ENCODE data around the gene CLEC16A.

The CLEC16A gene

DNA sequence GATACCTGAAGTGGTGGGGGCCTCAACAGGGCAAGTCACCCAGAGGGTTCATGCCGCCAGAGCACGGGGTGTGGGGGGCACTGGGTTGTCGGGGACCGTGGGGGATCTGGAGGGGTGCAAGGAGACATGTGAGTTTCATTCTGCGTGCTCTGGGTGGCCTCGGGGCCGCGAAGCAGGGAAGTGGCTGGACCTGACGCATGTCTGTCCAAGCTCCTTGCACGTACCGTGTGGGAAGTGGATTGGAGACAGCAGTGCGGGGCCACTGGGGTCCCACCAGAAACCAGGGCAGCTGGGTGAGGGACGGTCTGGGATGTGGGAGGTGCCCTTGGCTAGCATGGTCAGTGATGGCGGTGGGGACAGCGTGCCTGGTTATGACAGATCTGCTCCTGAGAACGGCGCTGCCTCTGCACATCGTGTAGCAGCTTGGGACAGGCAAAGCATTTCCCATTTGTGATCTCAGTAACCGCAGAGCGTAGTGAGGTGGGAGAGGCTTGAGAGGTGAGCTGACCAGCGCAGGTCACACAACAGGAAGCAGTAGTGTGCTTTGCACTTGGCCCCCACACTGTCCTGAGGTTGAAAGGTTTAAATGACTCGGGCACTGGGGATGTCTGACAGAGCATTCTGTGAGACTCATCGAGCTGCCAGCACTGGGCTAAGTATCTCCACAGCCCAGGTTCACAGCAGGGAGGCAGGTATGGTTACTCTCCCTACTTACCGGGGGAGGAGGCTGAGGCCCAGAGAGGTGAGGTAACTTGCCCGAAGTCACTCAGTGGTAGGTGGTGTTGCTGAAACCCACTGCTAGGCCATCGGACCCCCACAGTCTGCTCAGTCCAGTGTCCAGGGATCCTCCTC is 197.3 kb downstream of the CLEC16A start:
- no peak for DNase-seq (ENCODE audit: low spot score)

DNA sequence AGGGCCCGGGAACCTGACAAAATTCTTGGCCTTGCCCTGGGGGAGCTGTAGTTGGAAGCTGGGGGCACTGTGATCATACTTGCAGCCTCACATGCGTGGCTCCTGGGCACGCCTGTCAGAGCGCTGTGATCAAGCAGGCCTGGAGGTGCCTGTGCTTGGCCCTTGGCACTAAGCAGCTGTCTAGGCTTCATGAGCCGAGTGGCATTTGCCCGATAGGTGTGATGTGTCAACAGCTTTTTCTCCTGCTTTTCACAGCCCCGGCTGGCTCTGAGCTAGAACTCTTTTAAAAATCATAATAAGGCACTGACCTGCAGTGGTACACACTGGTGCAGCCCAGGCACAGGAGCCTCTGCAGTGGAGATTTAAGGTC is 197.9 kb downstream of the CLEC16A start:
- no peak for DNase-seq (ENCODE audit: low spot score)

DNA sequence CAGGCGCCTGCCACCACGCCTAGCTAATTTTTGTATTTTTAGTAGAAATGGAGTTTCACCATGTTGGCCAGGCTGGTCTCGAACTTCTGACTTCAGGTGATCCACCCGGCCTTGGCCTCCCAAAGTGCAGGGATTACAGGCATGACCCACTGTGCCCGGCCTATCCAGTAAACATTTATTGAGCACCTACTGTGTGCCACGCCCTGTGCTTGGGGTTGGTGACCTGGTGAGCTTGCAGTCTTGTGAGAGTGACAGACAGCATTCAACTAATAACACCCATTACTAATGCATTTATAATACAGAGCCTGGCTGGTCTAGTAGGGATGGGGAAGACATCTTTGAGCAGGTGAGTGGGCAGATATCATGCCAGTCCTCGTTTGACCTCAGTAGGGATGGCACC is 198.6 kb downstream of the CLEC16A start:
- no peak for DNase-seq (ENCODE audit: low spot score)

DNA sequence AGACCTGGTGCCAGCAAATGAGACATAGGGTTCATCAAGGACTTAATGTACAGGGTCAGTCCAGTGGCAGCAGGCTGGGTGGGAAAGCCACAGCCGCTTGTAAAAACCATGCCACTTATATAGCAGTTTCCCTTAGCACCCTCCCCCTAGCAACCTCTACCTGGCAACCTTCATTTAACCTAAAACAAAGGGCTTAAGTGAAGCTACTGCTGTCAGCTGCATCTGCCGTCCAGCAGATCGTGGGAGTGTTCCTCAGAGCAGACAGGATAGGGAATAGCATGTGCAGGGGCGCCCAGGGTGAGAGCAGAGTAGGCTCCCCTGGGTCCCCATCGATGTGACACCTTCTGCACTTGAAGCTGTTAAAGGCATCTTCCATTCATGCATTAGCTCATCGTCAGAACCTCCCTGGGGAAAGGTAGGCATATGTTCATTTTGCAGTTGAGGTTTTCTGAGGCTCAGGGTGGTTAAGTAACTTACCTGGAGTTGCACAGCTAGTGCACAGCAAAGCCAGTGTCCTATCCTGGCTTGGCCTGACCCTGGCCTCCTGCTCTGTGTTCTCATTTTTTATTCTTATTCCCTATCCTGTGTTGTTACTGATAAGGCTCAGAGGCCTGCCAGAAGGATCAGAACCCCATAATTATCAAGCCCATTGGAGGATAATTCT is 199.1 kb downstream of the CLEC16A start:
- no peak for DNase-seq (ENCODE audit: low spot score)

DNA sequence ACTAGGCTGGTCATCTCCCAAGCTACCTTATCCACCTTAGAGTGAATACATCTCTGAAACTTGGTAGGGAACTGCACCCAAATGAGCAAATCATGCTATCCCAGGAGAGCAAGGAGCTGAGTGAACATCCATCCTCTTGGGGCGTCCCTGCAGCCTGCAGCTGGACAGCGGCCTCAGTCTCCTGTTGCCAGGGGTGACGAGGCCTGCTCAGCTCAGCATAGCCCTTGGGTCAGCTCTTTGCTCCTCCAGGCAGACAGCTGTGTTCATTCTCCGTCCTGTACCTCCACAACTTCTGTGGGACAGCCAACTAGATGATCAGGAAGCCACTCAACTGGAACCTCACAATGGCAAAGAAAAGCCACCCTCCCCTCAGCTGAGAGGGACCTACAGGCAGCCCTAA is 199.8 kb downstream of the CLEC16A start:
- no peak for DNase-seq (ENCODE audit: low spot score)

DNA sequence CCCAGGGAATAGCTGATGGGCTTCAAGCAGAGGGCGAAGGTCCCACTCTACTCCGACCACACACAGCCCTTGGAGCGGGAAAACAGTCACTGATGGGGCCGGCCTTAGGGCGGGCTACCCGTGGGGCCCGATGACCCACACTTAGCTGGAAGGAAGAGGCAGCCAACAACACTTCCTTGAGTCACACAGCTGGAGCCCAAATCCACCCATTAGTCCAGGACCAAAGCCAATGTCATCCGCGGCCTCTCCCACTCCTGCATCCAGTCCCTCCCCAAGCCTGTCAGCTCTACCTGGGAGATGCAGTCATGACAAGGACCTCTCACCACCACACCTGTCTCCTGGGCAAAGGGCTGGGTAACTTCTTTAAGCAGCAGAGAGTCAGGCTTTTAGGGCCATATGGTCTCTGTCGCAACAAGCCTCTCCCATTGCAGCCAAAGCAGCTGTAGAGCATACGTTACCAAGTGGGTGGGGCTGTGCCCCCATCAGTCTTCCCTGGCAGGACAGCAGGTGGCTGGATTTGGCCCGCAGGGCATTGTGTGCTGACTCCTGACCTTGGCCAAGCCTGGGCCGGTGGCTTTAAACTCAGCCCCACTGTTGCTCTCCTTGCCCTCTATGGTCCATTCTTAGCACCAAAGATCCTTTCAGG is 200.9 kb downstream of the CLEC16A start:
- DNase-seq (ENCODE audit: low spot score): no peak

DNA sequence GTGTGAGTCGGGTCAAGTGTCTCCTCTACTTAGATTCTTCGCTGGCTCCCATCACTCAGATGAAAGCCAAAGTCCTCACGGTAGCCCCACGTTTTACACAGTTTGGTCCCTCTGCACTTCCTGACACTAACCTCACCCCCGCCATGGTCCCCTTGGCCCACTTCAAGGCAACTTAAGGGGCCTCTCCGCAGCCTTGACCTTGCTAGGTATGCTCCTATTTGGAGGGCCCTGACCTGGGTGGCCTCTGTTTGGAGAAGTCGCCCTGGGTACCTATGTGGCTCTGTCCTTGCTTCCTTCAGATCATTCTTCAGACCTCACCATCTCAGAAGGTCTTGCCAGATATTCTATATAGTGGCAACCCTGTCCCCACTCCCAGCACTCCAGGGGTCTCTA is 201.5 kb downstream of the CLEC16A start:
- DNase-seq (ENCODE audit: low spot score): no peak

DNA sequence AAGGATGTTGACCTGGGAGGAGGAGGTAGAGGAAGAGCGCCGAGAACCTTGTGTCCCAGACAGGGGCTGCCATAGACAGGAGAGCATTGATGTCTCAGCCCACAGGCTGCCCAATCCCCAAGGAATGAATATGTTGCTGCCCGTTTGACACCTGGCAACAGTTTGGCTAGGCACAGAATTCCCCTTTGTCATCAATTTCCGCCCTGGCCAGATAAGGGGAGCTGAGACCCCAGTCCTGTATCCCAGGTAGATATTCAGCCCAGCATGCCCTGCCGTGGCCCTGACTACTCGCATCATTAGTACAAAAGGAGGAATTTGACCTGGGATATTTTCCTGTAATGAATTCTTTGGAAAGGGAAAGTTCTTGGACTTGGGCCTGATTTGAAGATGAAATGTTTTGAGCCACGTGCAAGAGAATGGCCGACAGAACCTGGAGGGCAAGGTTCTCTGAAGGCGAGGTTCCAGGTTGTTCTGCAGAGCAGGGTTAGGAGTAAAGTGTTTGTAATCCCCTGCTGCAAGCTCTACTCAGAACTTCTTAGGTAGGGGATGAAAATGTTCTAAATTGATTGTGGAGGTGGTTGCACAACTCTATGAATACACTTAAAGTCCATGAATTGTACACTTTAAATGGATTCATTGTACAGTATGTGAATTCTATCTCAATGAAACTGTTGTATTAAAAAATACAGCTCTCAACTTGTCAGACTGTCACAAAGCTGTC is 202.8 kb downstream of the CLEC16A start:
- no peak for DNase-seq (ENCODE audit: low spot score)

DNA sequence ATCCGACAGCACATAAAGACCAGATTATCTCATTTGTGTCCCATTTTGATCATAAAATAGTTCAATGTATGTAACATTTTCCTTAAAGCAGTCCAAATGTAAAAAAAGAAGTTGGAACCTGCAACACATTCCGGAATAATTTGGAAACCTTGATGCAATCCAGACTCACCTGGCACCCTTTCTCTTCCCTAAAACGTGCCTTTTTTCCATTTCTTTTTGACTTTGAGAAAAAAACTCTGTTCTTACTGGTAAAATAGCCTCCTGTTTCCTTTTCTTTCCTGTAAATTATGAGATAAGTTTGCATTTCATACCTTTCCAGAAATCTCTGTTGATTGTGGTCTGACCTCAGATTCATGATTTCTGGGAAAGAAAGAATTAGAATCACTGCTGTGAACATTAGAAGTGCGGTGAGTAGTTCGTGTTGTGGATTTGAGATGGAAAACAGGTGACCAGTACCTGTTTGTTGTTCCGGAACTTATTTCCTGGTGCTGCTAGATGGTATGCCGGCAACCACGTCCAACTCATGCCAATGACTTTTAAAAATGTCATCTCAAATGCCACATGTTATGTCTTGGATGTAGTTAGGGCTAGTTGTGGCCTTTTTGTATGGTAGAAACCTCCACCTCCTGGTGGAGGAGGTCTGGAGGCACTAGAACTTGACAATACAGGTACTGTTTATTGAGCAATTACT is 203.5 kb downstream of the CLEC16A start:
- no peak for DNase-seq (ENCODE audit: low spot score)

DNA sequence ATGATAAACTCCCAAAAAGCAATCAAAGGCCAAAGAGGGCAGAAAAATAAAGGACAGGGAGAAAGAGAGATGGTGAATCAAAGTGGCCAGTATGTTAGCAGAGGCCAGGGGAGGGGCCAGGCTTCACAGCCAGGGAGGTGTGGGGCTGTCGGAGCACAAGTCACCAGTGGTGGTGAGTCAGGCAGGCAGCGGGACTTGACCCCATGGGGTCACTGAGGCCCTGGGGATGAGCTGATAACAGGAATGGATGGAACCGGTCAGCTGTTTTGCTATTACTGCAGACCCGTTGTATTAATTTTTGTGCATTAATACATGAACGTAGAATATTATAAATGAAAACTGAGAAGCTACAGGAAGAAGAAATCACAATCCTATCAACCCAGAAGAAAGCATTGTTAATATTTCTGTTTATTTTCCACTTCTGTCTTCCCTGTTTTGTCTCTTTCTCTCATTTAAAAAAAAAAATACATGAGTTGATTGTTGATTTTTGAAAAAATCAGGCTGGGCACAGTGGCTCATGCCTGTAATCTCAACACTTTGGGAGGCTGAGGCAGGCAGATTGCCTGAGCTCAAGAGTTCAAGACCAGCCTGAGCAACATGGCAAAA is 204.8 kb downstream of the CLEC16A start:
- DNase-seq (ENCODE audit: low spot score): no peak

DNA sequence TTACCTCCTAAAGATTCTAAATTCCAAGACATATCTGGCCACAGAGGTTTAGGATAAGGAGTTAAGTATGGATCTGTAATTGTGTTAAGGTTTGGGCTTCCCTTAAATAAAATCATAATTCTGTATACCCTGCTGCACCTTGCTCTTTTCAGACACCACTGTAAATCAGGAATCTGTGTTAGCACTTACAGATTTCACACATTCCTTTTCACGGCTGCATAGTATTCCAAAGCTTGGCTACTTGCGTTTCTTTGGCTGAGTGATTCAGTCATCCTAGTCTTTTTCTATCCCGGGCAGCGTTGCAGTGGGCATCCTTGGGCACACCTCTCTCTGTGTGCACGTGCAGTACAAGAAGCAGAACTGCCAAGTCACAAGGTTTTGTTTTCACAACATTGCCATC is 205.8 kb downstream of the CLEC16A start:
- DNase-seq (ENCODE audit: low spot score): no peak

DNA sequence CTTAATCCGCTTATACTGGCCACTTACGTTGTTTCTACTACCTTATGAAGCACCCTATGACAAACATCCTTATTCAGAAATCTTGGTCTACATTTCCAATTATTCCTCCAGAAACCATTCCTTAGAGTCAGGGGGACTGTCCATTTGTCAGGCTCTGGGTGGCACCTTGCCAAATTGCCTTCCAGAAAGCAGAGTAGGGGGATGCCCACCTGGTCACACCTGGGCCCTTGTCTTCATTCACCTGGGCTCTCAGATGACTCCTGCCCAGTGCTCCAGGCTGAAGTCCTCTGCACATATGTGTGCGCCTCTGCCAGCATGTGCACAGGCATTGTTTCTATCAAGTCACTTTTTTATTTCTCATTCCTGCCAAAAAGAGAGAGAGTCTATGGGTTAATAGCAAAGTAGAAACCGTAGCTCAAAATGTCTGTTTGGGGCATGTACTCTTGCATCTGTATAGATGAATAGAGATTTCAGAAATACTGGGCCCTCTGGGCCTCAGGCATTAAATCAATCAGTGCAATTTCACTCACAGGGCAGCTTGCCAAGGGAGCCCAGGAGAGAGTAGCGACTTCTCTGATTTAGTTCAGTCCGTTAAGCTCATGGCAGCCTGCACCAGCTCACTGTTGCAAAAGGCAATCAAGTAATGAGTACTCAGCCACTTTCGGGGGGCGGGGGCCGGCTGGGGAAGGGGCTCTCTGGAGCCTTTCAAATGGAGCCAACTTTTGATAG is 207.0 kb downstream of the CLEC16A start:
- no peak for DNase-seq (ENCODE audit: low spot score)

DNA sequence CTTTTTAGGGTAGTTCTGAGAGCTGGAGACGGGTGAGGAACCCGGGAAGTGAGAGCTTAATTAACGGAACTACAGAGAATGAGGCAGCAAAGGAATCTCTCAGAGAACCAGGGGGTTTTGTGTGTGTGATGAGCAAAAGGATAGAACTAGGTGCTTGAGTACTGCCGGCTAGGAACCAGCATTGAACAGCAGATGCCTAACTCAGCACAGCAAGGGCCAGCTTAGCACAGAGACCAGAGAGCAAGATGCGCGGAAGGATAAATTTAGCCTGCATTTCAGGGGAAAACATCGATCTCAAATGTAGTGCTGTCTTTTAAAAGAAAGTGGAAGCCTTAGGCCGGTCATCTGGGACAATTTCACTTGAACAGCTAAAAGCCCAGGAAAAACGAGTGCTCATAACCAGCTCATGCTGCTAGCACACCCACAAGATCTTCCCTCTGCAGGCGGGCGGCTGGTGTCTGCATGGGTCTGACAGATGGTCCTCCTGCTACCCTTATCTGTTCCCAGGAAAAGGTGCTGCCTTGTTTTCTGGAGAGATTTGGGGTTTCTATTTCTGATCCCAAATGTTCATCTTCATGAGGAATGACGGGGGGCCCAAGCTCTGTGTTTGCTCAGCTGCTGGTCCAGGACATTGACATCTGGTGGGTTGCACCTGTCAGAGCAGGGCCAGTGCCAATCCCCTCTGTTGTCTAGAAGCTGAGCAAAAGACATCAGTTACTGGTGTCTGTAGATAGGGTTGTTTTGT is 207.7 kb downstream of the CLEC16A start:
- DNase-seq (ENCODE audit: low spot score): no peak

DNA sequence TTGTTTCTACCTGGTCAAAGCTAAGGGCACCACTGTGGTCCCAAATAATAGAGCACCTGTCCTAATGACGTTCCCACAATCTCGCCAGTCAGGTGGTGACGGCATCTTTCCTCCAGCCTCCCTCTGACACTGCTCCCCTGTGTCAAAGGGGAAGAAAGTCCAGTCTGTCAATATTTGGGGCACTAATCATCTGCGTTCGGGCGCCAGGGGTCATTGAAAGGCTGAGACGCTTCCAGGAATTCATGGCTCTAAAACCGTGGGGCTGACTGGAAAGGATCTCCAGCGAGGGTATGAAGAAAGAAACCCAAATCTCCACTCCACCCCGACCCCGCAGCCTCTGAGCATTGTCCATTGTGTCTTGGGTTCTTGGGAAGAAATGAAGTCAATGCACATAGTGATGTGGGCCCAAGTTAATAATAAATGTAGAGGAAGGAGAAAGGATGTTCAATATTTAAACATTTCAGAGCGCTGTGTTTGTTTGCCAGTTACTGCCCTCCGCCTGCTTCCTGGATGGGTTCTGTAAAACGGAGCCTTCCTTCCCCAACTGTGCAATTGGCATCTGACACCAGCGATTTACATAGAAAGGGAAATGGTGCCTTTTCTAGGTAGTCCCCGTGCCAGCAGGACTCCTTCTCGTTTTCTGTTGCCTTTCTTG is 208.4 kb downstream of the CLEC16A start:
- DNase-seq (ENCODE audit: low spot score): no peak

DNA sequence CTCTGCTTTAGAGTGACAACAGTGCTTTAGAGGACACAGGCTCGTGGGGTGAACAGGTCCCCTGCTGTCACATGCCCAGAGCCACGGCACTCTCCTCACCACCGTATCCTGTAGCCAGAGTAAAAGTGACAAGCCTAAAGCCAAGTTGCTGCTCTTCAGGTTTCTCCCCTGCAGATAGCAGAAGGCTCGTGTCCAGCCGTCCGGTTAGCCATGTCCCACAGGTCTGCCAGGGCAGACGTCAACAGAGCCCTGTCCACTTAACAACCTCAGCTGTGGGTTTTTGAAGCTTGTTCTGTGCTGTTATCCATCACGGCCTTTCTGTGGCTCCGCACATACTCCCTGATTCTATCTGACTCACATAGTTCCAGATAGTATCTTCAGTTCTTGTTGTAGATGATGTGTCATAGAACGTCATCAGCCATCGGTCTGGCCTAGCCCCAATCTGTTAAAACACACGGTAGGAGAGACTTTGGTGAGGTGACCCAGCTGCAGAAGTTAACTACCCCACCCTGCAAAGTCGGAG is 211.0 kb downstream of the CLEC16A start:
- no peak for DNase-seq (ENCODE audit: low spot score)

DNA sequence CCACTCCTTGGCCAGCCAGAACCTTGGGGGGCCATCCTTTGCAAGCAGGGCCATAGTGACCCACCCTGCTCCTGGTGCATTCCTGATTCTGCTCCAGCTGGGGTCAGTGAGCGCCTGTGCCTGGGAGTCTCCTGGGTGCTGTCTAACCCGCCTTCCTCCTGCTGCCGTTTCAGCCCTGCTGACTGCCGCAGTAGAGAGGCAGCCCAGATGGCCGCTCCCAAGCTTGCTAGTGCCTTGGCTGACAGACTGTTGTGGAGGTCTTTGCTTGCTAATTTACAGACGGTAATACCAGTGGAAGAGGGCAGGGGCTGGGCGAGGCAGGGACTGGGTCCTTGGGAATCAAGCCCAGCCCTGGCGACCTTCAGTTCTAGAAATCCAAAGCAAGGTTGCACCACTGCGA is 212.0 kb downstream of the CLEC16A start:
- no peak for DNase-seq (ENCODE audit: low spot score)

DNA sequence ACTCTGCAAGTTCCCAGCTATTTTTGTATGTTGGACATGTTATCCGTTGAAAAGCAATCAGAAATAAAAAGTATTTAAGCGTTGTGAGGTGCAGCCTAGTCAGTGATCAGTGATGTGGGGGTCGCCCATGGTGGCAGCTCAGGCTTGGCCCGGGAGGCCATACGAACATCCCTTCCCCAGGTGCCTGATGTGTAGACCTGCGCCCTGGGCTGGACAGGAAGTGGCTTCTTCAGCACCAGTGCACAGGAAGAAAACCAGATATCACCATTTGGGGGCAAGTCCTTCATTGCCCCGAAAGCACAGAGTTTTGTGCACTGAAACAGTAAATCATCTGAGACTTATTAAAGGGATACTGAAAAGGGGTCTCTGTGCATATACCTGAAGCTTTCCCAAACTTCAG is 212.8 kb downstream of the CLEC16A start:
- no peak for DNase-seq (ENCODE audit: low spot score)

DNA sequence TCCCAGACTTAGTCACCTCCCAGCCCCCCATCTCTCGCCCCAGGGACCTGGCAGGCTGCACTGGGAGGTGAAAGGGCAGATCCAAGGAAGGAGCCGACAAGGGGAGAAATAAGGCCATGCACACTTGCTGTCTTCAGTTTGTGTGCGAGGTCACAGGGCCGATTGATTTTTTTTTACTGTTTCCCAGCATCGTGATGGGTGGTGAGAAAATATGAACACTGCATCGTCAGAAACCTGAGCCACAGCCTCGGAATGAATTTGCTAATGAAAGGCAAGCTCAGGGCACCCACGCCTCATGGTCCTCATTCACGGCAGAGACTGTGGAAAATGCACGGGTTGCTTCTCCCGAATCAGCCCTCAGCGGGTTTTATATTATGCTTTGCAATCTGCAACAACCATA is 213.7 kb downstream of the CLEC16A start:
- no peak for DNase-seq (ENCODE audit: low spot score)

DNA sequence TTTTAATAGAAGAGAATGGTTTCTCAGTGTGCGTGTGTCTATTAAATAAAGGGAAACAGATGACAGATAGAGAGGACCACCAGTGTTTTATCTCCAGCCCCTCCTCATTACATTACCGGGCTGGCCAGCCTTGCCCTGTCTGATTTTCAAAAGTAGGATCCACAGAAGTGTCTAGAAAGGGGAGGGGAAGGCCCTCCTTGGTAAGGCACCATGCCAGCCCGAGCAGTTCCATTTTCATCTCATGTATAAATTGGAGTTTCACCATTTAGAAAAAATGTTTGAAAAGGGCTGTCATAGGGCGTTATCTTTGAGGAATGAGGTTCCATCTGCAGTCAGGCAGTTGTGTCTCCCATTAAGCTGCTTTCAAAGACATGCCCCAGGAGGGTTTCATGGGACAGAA is 214.9 kb downstream of the CLEC16A start:
- DNase-seq (ENCODE audit: low spot score): no peak
